H54 (cell line): ENCODE data around the gene MCTP1.

ENCODE experiments used
- DNase-seq: peaks from one replicate; pipeline ENCODE4 v3.0.0; 2011; ENCODE audit warnings: low spot score, mixed read lengths; ENCODE audit not compliant: insufficient read length
- FAIRE-seq: peaks from 3 replicates; lab custom pipeline; 2011; peaks lifted over from hg19 to GRCh38; lab: Jason Lieb, UNC
- POLR2A ChIP-seq: IDR thresholded peaks from 2 replicates; pipeline ENCODE4 v1.6.1; 2011; ENCODE audit warnings: low read depth, mild to moderate bottlenecking, low read length

Gene MCTP1

DNA sequence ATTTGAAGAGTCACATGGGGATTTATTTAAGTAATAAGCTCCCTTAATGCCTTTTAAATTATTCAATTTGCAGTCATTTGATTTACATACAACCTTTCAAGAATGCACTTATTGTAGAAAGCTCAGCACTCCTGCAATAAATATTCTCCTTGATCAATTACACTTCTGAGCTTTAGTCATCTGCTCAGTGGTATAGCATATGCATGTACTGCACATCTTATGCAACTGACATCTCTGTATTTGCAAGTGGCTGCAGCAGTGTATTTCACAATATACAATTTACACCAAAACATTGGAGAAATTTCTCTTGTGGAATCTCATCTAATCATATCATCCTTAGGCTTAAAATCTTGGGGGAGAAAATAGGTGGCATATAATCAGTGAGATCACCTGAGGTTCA is 340.7 kb downstream of the MCTP1 start:
- DNase-seq (no peak), FAIRE-seq (no peak)
- TF ChIP-seq POLR2A, result no peak

DNA sequence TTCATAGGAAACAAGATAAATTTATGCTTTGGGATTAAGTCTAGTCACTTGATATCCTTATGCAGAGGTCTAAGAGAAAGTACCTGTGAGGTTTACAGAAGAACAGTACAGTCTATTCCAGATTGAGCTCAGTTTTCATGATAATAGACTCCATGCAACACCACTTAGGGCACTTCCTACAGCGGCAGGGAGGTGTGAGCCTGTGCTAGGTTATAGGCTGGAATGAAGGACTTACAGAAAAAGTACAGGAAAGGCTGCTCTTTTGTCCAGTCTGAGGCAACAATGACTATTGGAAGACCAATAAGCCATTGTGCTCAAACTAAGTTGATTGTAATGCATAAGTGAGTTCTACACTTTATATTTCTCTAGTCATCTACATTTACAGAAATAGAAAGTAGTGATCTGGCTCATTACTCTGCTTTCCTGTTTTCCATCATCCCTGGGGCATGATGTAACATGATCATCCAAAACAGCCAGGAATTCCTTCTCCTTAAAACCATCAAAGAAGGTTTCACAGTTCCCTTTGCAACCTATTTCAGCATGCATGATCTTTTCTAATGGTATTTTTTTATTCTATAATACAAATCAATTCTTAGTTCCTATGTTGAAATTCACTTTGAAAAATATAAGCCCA is 343.7 kb downstream of the MCTP1 start:
- TF ChIP-seq POLR2A, result no peak
- DNase-seq (no peak), FAIRE-seq (no peak)

DNA sequence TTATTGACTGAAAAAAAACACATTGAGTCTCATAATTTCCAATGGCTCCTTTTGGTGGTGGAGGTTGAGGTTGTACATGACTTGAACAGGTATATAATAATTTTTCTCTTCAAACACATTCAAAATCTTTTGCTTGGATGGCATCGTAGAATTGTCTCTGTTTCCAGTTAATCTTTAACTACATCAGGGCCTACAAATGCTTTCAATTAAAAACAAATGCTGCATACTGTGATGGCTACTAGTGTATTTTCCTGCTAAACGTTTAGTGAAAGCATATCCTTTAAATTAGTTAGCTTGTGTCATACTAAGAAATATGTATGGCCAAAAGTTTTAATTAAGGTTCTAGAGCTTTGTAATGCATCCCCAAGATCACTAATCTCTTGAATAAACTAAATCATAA is 352.6 kb downstream of the MCTP1 start:
- TF ChIP-seq POLR2A, result no peak
- DNase-seq, result no peak
- no peak for FAIRE-seq

DNA sequence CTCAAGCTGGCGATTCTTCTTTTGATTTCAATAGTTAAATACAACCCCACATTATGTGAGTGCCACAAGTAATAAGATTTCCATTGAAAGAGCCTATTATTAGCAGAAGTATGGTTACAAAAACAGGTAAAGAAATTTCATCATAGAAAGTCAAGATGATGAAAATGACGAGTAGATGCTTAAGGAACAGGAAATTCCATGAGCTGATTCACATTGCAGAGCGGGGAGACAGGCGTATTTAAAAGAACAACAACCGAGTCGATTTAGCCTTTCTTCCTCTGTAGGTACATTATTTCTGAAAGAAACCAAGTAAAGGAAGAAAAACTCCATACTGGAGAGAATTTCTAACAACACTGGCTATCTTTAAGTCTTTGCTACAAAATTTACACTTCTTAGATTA is 356.0 kb downstream of the MCTP1 start:
- no peak for TF ChIP-seq POLR2A
- no peak for DNase-seq
- FAIRE-seq, result no peak

DNA sequence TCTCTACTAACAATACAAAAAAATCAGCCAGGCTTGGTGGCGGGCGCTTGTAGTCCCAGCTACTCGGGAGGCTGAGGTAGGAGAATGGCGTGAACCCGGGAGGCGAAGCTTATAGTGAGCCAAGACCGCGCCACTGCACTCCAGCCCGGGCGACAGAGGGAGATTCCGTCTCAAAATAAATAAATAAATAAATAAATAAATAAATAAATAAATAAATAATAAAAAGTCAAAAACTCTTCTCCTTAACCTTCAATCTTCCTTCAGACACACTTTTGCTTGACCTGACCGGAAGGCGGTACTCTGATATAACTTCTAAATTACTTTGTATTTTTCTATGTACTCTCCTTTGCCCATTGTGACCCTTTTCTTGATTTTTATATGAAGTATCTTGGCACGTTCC is 364.3 kb downstream of the MCTP1 start:
- DNase-seq (no peak), FAIRE-seq (no peak)
- TF ChIP-seq POLR2A, result no peak

DNA sequence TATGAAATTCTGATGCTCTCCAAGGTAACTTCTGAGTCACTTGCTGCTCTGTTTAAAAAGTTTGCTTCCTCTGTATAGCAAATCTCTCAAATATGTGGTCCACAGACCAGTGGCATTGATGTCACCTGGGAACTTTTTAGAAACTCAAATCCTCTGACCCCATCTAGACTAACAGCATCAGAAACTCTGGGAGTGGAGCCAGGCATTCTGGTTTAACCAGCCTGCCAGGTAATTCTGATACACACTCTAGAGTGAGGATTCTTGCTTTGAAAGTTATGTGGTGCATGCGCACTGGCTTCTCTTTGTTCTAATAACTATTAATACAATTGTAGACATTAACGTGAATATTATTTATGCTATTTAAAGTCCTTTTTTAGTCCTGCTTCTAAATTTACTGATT is 368.3 kb downstream of the MCTP1 start:
- TF ChIP-seq POLR2A, result no peak
- FAIRE-seq (no peak), DNase-seq (no peak)

DNA sequence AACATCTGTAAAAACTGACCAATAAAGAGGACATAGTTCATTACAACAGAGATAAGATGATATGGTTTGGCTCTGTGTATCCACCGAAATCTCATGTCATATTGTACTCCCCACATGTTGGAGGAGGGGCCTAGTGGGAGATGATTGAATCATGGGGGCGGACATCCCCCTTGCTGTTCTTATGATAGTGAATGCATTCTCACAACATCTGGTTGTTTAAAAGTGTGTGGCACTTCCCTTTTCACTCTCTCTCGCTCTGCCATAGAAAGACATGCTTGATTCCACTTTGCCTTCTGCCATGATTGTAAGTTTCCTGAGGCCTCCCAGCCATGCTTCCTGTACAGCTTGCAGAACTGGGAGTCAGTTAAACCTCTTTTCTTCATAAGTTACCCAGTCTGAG is 373.6 kb downstream of the MCTP1 start:
- DNase-seq, result no peak

DNA sequence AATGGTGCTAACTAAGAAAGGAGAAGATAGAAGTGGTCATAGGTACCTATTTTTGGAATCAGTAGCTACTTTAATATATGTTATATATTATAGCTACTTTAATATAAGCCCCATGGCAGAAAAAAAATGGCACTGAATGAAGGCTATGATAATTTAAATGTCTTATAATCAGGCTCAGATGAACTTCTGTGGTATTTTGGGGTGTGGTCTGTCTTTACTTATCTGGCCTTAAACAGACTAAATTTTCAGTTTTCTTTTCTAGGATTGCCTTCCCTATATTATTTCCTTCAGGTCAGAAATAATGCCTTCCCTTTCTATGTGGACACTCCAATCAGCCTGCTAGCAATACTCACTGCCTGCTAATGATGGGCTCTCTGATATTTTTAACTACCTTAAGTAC is 374.2 kb downstream of the MCTP1 start:
- TF ChIP-seq POLR2A, result no peak
- DNase-seq (no peak), FAIRE-seq (no peak)

More for the DNA sequence above, 373.6 kb downstream of the MCTP1 start:
- TF ChIP-seq POLR2A, result no peak
- no peak for FAIRE-seq

DNA sequence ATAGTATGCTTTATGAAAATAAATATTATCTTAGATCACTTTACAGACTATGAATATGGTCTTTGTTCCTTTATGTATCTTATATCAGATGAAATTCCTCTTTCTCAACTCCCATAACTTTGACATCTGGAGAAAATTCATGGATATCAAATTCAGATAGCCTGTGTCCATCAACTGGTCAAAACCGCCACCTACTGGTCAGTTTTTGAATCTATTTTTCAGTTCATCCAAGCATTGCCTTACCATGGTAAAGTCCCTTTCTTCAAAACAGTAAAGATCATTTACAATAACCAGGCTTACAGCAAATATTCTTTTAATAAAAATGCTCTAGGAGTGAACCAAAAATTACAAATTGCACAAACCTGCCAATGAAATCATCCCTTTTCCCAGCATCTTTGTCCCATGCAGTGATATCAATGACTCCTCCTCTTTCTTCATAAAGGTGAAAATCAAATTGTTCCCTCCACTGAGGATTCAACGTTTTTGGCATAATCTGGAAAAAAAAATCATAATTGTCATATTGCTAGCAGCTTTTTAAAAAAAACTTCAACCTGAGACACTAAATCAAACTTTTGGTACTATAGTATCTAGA is 375.9 kb downstream of the MCTP1 start:
- peak; percentile 7 for DNase-seq
- TF ChIP-seq POLR2A, result no peak
- FAIRE-seq, result peak; percentile 96

DNA sequence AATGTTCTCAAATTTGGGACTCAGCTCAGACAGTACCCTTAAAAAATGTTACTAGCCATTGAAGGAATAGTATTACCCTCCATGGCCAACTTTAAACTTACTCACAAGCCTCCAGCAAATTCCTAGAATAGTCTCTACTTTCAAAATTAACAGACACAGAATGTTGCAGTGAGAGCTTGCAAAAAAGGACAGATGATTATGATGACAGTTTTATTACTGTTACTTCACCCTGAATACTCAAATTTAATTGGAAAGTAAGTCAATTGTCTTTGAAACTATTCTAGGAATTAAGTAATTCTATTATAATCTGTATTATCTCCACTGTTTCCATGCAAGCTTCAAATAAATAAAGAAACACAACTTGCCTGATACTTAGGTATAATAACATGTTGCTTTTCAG is 378.1 kb downstream of the MCTP1 start:
- no peak for TF ChIP-seq POLR2A
- DNase-seq (no peak), FAIRE-seq (no peak)

DNA sequence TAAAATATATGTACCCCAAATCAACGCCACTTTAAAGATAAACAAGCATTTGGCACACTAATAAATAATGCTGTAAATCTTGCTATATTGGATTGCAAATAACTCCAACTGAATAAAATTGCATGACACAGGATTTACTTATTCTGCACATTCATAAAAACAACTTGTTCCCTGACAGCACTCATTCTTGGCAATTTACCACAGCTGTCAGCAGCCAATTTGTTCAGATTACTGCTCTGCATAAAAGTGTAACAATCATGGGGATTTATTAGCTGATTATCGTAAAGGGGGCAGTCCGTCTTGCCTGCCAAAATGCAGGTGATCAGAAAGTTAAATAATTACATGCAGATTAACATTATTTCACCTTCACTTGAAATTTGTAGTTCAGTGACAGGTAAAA is 381.2 kb downstream of the MCTP1 start:
- FAIRE-seq (no peak), DNase-seq (no peak)
- no peak for TF ChIP-seq POLR2A

DNA sequence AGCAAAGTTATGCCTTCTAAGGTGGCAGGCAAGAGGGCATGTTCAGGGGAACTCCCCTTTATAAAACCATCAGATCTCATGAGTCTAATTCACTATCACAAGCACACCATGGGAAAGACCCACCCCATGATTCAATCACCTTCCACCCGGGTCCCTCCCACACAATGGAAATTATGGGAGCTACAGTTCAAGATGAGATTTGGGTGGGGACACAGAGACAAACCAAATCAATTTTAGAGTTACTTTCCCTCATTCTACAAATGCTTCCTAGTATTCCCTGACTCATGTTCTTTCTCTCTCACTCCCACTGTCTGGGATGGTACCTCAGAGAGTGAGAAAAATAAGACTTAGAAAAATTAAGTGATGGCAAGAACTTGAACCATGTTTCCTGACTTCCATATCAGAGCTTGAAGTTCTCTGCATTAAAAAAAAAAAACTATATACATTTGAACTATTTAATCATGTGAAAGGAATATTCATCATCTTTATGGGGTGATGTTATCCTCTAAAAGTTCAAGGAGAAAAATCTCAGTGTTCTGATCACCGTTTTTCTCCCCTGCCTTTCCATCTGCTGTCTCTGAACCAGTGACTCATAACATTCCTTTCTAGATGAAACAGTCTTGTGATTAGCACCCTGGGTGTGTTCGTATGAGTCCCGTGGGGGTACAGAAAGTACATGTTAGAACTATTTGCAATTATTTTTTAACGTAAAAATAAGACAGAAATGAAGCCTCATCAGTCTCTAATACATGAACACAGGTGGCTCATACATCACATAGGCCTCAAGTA is 383.5 kb downstream of the MCTP1 start:
- FAIRE-seq (peak; percentile 65), DNase-seq (peak; percentile 14)
- no peak for TF ChIP-seq POLR2A

DNA sequence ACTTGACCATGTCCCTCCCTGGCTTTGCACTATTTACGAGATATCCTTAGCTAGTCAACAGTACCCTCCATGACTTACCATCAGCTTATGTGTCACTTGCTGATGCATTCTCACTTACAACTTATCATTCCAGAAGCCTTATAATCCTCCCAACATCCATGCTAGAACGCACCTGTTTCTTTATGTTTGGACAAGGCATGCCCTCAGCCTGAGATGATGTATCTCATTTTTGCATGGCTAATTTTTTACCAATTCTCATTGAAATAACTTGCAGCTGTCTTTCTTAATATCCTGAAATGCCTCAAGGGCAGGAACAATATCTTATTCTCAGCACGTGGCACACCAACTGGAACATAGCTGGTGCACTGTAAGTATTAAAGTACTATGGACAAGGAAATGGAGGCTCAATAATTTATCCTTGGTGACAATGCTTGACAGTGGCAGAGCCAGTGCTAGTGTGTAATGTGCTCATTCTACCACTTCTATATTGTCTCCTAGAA is 384.8 kb downstream of the MCTP1 start:
- DNase-seq (no peak), FAIRE-seq (no peak)
- TF ChIP-seq POLR2A, result no peak

DNA sequence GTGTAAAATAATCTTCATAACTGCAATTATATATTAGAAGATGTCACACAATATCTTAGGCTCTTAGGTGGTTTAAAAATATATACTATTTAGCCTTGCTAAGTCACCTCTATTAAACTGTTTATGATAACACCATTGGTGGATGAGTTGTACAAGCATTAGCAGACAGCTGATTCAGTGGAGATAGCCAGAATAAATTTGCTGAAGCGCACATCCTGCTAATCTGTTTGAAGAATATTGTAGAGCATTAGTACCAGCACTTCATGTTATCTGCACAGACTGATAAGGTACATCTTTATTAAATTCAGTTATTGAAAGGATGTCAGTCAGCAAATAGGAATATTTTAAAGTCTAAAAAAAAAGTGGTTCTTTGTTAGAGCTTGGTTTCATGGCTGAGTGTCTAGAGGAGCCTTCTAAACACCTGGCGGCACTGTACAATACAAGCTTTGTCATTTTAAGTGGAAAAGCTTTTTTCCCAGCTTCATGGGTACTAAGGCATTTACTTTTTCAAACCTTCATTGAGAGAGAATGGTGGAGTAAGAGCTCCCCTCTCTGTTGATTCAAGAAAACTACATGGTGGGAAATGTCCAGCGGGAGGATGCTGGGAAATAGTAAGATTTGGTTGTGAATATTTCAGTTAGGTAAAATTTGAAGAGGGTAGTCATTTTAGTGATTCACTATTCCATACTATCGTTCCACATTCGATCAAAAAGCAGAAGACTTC is 391.3 kb downstream of the MCTP1 start:
- peak; percentile 50 for FAIRE-seq
- DNase-seq, result no peak
- TF ChIP-seq POLR2A, result no peak
